Islet of Langerhans (tissue), 1 donor: Measurements from ENCODE around the gene LTBP4.
"Not testable (repeated sequence)": the region's sequence is repeated elsewhere in the genome, so short reads cannot be mapped to it uniquely, and the experiment has no call there.

ENCODE experiments used
- FAIRE-seq: peaks from one replicate; lab custom pipeline; 2011; peaks lifted over from hg19 to GRCh38; lab: Jason Lieb, UNC

LTBP4 gene

DNA sequence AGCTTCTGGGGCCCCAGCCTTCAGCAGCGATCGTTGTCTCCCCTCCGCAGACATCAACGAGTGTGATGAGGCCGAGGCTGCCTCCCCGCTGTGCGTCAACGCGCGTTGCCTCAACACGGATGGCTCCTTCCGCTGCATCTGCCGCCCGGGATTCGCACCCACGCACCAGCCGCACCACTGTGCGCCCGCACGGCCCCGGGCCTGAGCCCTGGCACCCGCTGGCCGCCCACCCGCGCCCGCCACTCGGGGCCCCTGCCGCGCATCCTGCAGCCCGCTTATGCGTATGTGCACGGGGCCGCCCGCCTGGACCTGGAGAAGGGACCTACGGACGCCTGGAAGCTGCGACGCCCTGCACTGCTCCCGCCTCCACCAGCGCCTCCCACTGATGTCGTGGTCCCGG lies 28.2 kb downstream of the LTBP4 start:
- no peak for FAIRE-seq

DNA sequence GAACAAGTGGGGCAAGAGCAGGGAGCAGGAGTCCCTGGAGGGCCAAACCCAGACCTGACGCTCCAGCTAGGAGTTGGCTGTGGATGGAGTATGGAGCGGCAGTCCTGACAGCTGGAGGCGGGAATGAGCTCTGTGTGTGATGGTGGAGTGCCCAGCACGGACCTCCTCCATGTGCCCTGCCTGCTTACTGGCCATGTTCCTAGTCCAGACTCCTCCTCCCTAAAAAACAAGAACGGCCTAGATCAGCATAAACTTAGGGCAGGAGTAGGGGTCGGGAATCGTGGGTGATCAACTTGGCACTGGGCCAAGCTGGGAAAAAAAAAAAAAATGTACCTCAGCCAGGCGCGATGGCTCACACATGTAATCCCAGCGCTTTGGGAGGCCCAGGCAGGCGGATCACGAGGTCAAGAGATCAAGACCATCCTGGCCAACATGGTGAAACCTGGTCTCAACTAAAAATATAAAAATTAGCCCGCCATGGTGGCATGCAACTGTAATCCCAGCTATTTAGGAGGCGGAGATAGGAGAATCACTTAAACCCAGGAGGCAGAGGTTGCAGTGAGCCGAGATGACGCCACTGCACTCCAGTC lies 29.5 kb downstream of the LTBP4 start:
- FAIRE-seq, result no peak

DNA sequence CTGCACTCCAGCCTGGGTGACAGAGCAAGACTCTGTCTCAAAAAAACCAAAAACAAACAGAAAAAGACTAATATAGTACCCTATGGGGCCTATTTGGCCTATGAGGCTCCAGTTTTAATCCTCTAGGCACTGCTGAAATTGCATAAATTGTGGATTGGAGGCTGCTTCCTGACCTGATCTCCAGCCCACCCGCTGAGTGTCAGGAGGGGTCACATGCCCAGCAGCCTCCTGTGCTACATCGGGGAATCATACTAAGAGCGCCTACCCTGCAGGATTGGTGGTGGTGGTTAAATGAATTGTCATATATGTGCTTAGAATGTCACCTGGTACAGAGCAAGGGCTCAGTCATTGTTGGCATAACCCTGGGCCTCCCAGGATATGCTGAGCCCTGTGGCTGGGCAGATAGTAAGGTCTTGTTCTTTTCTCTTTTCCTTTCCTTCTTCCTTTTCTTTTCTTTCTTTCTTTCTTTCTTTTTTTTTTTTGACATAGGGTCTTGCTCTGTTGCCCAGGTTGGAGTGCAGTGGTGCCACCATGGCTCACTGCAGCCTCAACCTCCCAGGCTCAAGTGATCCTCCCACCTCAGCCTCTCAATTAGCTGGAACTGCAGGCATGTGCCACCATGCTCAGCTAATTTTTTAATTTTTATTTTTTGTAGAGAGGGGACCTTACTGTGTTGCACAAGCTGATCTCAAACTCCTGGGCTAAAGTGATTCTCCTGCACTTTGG lies 31.3 kb downstream of the LTBP4 start:
- no peak for FAIRE-seq

DNA sequence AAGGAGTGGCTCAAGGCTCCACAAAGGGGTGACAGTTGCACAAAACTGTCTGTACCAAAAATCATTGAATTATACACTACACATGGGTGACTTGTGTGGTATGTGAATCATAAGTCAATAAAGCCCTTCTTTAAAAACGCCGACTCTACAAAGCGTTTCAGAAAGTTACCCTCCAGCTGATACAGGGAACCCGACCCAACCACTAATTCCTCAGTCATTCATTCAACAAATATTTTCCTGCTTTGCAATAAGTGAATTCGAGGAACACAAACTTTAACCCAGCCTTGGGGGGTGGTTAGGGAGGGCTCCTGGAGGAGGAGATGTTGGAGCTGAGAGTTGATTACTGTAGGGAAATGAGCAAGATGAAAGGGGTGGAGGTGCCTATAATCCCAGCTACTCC lies 32.0 kb downstream of the LTBP4 start:
- FAIRE-seq, result no peak

DNA sequence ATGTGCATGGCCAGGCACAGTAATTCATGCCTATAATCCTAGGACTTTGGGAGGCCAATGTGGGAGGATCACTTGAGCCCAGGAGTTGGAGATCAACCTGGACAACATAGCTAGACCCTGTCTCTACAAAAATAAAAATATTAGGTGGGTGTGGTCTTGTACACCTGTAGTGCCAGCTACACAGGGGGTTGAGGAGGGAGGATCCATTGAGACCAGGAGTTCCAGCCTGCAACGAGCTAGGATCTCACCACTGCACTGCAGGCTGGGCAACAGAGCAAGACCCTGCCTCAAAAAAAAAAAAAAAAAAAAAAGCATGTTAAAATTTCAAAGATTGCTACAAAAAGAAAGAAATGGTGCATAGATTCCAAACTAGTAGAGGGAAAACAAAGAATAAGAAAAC lies 37.2 kb downstream of the LTBP4 start:
- FAIRE-seq, result no peak

DNA sequence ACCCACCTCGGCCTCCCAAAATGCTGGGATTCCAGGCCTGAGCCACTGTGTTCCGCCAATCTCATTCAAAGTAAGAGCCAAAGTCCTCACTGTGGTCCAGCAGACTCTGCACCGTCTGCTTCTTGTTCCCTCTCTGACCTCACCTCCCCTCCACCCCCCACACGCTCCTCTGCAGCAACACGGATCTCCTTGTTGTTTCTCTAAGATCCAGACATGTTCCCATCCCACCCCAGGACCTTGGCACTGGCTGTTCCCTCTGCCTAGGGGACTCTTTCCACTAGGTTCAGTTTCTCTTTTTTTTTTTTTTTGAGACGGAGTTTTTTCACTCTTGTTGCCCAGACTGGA lies 38.4 kb downstream of the LTBP4 start:
- FAIRE-seq, result no peak

DNA sequence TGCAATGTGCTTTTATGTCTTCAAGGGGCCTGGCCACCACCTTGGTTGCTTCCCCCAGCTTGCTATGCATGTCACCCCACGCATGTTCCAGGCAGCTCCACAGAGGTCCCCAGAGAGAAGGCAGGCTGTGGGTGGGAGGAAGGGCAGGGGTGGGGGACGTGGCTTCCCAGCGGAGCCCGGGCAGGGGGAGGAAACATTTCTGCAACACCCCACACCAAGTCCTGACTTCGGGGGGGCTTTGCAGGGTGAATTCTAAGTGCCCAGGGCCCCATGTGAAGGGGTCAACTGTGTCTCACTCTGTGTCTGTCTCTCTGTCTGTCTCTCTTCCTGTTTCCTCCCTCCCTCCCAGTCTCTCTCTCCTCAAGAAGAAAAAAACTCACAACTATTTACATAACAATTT lies 39.6 kb downstream of the LTBP4 start:
- no peak for FAIRE-seq

DNA sequence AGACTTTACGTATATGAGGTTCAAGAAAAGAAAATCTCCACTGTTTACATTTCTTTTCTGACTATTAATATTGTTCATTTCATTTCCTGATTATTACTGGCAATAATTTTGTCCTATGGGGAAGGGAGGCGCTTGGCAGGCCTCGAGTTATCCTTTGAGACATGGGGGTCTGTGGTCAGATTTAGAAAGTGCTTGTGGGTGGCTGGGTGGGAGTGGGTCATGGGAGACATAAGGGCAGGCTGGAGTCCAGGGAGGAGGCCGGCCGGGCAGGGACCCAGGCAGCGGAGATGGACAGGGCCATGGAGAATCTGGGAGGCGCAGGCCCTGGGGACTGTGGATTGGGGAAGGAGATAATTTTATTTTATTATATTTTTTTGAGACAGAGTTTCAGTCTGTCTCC lies 40.1 kb downstream of the LTBP4 start:
- no peak for FAIRE-seq

DNA sequence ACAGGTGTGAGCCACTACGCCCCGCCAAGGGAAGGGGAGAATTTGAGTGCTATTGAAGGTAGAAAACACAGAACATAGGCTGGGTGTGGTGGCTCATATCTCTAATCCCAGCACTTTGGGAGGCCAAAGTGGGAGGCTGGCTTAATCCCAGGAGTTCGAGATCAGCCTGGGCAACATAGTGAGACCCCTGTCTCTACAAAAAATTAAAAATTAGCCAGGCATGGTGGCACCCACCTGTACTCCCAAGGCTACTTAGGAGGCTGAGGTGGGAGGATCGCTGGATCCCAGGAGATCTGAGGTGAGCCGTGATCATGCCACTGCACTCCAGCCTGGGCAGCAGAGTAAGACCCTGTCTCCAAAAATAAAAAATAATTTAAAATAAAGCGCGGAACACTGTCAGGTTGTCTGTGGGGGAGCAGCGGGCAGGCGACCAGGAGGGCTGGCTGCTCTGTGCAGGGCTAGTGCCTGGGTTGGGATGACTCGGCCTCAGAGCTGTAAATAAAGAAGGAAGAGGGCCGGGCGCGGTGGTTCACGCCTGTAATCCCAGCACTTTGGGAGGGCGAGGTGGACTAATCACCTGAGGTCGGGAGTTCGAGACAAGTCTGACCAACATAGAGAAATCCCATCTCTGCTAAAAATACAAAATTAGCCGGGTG lies 41.0 kb downstream of the LTBP4 start:
- no peak for FAIRE-seq

DNA sequence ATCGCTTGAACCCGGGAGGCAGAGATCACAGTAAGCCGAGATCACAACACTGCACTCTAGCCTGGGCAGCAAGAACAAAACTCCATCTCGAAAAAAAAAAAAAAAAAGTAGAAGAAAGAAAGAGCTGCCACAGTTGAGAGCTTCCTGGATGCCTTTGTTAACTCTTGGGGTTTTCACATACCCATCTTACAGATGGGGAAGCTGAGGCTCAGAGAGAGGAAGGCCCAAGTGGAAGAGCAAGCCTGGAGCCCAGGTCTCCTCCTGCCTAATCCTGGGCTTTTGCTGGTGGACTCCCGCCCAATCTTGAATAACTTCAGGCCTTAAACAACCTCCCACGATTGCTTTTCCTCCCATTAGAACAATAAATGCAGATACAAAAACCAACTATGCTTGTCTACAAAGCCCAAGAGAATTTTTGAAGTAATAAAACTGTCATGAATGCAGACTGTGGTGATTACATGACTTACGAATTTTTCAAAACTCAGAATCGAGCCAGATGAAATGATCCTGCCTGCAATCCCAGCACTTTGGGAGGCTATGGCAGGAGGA lies 41.7 kb downstream of the LTBP4 start:
- no peak for FAIRE-seq

DNA sequence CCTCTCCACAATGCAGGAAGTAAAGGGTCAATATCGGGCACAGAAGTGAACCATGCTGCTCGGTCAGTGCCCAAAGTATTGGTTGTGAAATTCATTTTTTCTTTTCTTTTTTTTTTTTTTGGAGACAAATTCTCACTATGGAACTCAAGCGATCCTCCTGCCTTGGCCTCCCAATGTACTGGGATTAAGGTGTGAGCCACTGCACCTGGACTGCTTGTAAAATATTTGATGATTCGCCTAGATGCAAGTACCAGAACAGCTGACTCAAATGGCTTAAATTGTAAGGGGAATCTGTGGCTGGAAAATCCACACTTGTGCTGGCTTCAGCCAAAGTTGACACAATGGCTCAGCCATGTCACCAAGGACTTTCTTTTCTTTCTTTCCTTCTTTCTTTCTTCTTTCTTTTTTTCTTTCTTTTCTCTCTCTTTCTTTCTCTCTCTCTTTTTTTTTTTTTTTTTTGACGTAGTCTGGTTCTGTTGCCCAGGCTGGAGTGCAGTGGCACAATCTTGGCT lies 45.6 kb downstream of the LTBP4 start:
- no peak for FAIRE-seq

DNA sequence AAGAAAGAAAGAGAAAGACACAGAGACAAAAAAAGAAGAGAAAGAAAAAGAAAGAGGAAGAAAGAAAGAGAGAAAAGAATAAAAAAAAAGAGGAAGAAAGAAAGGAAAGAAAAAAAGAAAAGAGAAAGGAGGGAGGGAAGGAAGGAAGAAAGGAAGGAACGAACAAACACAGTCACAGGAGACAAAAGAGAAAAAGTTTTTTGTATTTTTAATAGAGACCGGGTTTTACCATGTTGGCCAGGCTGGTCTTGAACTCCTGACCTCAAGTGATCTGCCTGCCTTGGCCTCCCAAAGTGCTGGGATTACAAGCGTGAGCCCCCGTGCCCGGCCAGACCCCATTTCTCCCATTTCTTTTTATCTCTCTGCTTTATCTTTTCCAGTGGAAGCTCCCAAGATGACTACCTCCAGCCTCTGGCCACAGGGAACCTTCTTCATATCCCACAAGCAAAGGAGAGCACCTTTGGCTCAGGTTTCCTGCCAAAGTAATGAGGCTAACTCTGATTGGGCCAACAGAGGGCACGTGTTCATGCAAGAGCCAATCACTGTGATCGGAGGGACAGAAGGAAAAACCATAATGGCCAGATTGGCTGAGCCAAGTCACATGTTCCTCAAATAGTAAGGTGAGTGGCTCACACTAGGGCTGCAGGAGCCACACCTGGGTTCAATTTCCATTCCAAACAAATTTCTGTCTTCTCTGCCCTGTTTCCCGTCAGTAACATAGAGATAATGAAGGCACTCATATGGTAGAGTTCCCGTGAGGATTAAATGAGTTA lies 48.9 kb downstream of the LTBP4 start:
- FAIRE-seq, result not testable (repeated sequence)

DNA sequence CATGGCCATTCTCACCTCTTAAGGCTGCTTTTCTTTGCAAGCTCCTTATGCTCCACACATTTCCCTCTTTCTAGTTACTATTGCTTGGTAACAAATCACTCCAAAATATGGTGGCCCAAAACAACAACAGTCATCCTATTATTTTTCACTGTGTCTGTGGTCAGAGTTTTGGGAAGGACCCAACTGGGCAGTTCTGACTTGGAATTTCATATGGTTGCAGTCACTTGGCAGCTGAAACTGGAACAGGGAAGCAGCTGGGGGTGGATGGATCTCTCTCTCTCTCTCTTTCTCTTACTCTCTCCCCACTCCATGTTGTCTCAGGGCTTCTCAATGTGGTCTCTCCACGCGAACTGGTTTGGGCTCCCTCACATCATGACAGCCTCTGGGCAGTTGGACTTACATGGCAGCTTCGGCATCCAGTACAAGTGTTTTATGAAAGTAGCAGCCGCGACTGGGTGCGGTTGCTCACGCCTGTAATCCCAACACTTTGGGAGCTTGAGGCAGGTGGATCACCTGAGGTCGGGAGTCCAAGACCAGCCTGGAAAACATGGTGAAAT lies 49.7 kb downstream of the LTBP4 start:
- no peak for FAIRE-seq

DNA sequence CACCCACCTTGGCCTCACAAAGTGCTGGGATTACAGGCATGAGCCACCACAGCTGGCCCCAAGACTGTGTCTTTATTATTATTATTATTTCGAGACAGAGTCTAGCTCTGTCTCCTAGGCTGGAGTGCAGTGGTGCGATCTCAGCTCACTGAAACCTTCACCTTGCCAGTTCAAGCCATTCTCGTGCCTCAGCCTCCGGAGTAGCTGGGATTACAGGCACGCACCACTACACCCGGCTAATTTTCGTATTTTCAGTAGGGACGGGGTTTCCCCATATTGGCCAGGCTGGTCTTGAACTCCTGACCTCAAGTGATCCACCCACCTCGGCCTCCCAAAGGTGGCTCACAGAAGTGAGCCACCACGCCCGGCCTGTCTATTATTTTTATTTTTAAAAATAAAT lies 51.1 kb downstream of the LTBP4 start:
- not testable (repeated sequence) for FAIRE-seq

DNA sequence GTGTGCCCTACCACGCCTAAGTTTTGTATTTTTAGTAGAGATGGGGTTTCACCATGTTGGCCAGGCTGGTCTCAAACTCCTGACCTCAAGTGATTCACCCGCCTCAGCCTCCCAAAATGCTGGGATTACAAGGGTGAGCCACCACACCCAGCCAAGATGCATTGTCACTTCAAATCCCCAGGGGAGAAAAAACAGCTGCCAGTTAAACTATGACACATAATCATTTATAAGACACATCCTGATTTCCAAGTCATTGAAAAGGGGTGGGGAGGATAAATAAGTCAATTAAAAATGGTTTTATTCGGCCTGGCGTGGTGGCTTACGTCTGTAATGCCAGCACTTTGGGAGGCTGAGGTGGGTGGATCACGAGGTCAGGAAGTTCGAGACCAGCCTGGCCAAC lies 54.5 kb downstream of the LTBP4 start:
- FAIRE-seq, result not testable (repeated sequence)

DNA sequence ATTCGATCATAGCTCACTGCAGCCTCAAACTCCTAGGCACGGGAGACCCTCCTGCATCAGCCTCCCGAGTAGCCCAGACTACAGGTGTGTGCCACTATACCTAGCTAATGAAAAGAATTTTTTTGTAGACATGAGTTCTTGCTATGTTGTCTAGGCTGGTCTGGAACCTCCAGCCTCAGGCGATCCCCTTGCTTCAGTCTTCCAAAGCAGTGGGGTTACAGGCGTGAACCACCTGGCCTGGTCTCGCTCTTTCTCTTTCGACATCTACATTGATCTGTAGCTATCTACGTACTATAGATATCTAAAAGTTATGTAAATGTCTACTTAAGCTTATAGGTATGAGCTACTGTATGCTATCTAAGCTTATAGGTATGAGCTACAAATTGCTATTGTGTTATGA lies 56.9 kb downstream of the LTBP4 start:
- no peak for FAIRE-seq

DNA sequence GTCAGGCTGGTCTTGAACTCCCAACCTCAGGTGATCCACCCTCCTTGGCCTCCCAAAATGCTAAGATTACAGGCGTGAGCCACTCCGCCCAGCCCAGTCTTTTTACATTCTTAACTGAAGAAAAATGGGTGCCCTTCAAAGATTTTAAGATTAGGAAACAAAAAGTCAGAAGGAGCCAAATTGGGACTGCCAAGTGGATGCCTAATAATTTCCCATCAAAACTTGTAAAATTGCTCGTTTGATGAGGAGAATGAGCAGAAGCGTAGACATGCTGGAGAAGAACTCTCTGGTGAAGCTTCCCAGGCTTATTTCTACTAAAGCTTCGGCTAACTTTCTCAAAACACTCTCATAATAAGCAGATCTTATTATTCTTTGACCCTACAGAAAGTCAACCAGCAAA lies 57.9 kb downstream of the LTBP4 start:
- no peak for FAIRE-seq

DNA sequence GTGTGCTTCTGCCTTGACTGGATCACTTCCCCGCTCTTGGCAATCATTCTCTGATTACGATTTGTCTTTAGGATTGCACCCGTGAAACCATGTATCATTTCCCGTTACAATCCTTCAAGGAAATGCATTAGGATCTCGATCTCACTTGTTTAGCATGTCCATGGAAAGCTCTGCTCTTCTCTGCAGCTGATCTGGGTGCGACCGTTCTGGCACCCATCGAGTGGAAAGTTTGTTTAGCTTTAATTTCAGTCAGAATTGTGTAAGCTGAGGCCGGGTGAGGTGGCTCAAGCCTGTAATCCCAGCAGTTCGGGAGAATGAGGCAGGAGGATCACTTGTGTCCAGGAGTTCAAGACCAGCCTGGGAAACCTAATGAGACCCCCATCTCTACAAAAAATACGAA lies 58.4 kb downstream of the LTBP4 start:
- no peak for FAIRE-seq

DNA sequence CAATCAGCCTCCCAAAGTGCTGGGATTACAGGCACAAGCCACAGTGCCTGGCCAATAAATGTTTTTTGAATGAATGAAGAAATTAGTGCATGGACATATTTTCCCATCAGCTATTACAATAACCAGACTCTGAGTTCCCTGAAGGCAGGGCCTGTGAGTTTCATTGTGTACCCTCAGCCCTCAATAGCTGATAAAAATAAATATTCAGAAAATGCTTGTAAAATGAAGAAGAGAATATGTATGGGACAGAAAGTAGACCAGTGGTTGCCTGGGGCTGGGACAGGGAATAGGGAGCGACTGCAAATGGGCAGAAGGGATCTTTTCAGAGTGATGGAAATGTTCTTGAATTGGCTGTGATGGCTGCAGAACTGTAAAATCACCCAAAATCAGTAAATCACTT lies 60.4 kb downstream of the LTBP4 start:
- FAIRE-seq, result no peak

DNA sequence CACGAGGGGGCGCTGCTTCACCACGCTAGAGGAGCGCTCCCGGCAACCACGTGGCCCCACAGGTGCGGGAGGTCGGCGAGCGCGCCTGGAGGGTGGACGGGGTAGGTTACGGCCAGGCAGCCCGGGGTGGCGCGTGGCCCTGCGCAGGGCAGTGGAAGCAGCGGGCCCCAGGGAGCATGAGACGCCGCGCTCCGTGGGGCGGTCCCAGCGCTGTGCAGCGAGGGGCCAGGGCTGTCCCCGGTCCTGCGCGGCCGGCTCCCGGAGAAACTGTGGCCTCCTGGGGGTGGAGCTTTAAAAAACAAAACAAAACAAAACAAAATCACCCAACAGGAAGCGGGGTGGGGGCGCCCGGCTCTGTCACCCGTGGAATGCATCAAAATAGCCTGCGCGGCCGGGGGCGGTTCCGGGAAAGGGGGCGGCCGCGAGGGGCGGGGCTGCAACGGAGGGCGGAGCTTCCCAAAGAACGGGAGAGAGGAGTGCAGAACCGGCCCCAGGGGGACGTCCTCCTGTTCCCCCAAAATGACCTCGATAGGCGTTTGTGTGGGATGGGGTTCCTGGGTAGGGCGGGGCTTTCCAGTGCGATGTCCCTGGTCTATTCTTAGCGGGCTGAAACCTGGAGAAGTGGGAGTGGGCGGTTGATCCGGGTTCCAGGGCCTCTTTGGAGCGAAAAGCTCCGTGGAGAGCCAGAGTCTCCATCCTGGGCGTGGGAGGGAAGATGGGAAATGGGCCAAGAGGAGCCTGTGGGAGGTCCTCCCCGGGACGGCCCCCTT lies 61.9 kb downstream of the LTBP4 start:
- FAIRE-seq, result no peak
